Mesendoderm (in vitro differentiated cells): Measurements from ENCODE around the gene CD9.
"Not testable (repeated sequence)": the region's sequence is repeated elsewhere in the genome, so short reads cannot be mapped to it uniquely, and the experiment has no call there.

Experiments used
- DNase-seq: peaks from one replicate; pipeline ENCODE4 v3.0.0; 2013
- H2AK5ac ChIP-seq: 2 replicates; pipeline ENCODE4 v1.6.1; 2013; ENCODE audit warnings: low read length, inconsistent platforms
- H2BK120ac ChIP-seq: 2 replicates; pipeline ENCODE4 v1.6.1; 2013; ENCODE audit warnings: low read depth, mild to moderate bottlenecking, low read length, moderate library complexity, mixed read lengths
- H2BK15ac ChIP-seq: replicated peaks from 2 replicates; pipeline ENCODE4 v1.6.1; 2013; ENCODE audit warnings: low read depth, mild to moderate bottlenecking, moderate library complexity
- H2BK5ac ChIP-seq: 2 replicates; pipeline ENCODE4 v1.6.1; 2013; ENCODE audit warnings: low read length, inconsistent platforms
- H3K18ac ChIP-seq: 2 replicates; pipeline ENCODE4 v1.6.1; 2013; ENCODE audit warnings: mild to moderate bottlenecking, low read length, mixed read lengths
- H3K23ac ChIP-seq: one replicate; pipeline ENCODE4 v1.6.1; 2013; ENCODE audit warnings: low read length
- H3K27ac ChIP-seq: 2 replicates; pipeline ENCODE4 v1.5.1; 2013; ENCODE audit warnings: low read depth, mild to moderate bottlenecking, inconsistent platforms, low read length, moderate library complexity
- H3K27me3 ChIP-seq: 2 replicates; pipeline ENCODE4 v1.6.1; 2013; ENCODE audit warnings: low read length, control low read depth, mild to moderate bottlenecking, inconsistent platforms; ENCODE audit not compliant: insufficient read depth, poor library complexity
- H3K36me3 ChIP-seq: 2 replicates; pipeline ENCODE4 v1.6.1; 2013; ENCODE audit warnings: low read length, inconsistent platforms; ENCODE audit not compliant: control insufficient read depth, insufficient read depth
- H3K4ac ChIP-seq: one replicate; pipeline ENCODE4 v1.6.1; 2013; ENCODE audit warnings: low read depth, mild to moderate bottlenecking, low read length, moderate library complexity
- H3K4me1 ChIP-seq: 2 replicates; pipeline ENCODE4 v1.6.1; 2013; ENCODE audit warnings: low read depth, low read length, inconsistent platforms; ENCODE audit not compliant: control insufficient read depth
- H3K4me2 ChIP-seq: 2 replicates; pipeline ENCODE4 v1.6.1; 2013; ENCODE audit warnings: low read length
- H3K4me3 ChIP-seq: 2 replicates; pipeline ENCODE4 v1.5.1; 2013; ENCODE audit warnings: mild to moderate bottlenecking, low read length
- H3K56ac ChIP-seq: one replicate; pipeline ENCODE4 v1.6.1; 2013; ENCODE audit warnings: low read length
- H3K79me1 ChIP-seq: 2 replicates; pipeline ENCODE4 v1.6.1; 2013; ENCODE audit warnings: low read length, inconsistent platforms
- H3K79me2 ChIP-seq: 2 replicates; pipeline ENCODE4 v1.6.1; 2013; ENCODE audit warnings: mild to moderate bottlenecking, low read length; ENCODE audit not compliant: control insufficient read depth, insufficient read depth
- H3K9ac ChIP-seq: 2 replicates; pipeline ENCODE4 v1.6.1; 2013; ENCODE audit warnings: low read length, inconsistent platforms
- H4K5ac ChIP-seq: one replicate; pipeline ENCODE4 v1.6.1; 2013; ENCODE audit warnings: low read length
- H4K8ac ChIP-seq: one replicate; pipeline ENCODE4 v1.6.1; 2013; ENCODE audit warnings: low read depth, mild to moderate bottlenecking, control low read depth, low read length, moderate library complexity
- WGBS: extraction: QIAGEN DNeasy Blood & Tissue Kit; methylation state at CpG from one replicate; pipeline ENCODE4 v1.1.7; 2013; ENCODE audit warnings: low lambda C conversion rate, missing lambda C conversion rate; ENCODE audit not compliant: insufficient coverage; ENCODE audit errors: extremely low coverage; 5-methylcytosine and 5-hydroxymethylcytosine counted together

CD9 gene

GRCh38 chr12:6159166-6160011 is 40.8 kb upstream of the CD9 start:
- H3K4me2 ChIP-seq, H3K79me1 ChIP-seq, H2BK5ac ChIP-seq, H2BK120ac ChIP-seq, H2BK15ac ChIP-seq, H3K4me1 ChIP-seq, H3K56ac ChIP-seq, H3K23ac ChIP-seq, H3K9ac ChIP-seq, H3K4ac ChIP-seq, H2AK5ac ChIP-seq, H3K27ac ChIP-seq, H4K8ac ChIP-seq, H3K18ac ChIP-seq, H3K27me3 ChIP-seq, H3K4me3 ChIP-seq, DNase-seq, H4K5ac ChIP-seq, H3K36me3 ChIP-seq, H3K79me2 ChIP-seq: not testable (repeated sequence)
- WGBS, result no CpG with 5 or more reads among the region's 50 CpGs

GRCh38 chr12:6160049-6160649 is 40.1 kb upstream of the CD9 start:
- WGBS, result no CpG with 5 or more reads among the region's 19 CpGs
- not testable (repeated sequence) for H3K4me2 ChIP-seq, H3K79me1 ChIP-seq

GRCh38 chr12:6161124-6161882 is 38.9 kb upstream of the CD9 start:
- Histone ChIP-seq H3K4ac (no peak overlapping the region), H2BK5ac (no peak overlapping the region), H4K8ac (no peak overlapping the region), H2BK15ac (no peak overlapping the region), H3K23ac (no peak overlapping the region), H3K56ac (no peak overlapping the region), H3K9ac (no peak overlapping the region), H3K36me3 (no peaks in the 10 kb centered on the region), H2AK5ac (no peak overlapping the region), H4K5ac (no peak overlapping the region), H3K27me3 (no peaks in the 10 kb centered on the region), H3K27ac (no peak overlapping the region), H3K79me1 (no peaks in the 10 kb centered on the region), H3K4me1 (no peaks in the 10 kb centered on the region), H3K4me2 (no peak overlapping the region), H2BK120ac (no peak overlapping the region), H3K18ac (no peak overlapping the region), H3K4me3 (no peak overlapping the region), H3K79me2 (no peaks in the 10 kb centered on the region)
- DNase-seq, result no peak
- WGBS, result no CpG with 5 or more reads among the region's 16 CpGs

More at GRCh38 chr12:6160049-6160649, 40.1 kb upstream of the CD9 start:
- H2BK5ac ChIP-seq, H3K36me3 ChIP-seq, H2BK120ac ChIP-seq, H3K79me2 ChIP-seq, H4K5ac ChIP-seq, H3K4me1 ChIP-seq, H3K4ac ChIP-seq, H3K27ac ChIP-seq, H4K8ac ChIP-seq, H2BK15ac ChIP-seq, H3K23ac ChIP-seq, H3K56ac ChIP-seq, H3K27me3 ChIP-seq, H3K9ac ChIP-seq, H3K4me3 ChIP-seq, H2AK5ac ChIP-seq, H3K18ac ChIP-seq, DNase-seq: not testable (repeated sequence)

GRCh38 chr12:6163416-6164060 is 36.7 kb upstream of the CD9 start:
- H4K5ac ChIP-seq, result no peak overlapping the region
- H2BK120ac ChIP-seq, result no peak overlapping the region
- no peaks in the 10 kb centered on the region for H3K27me3 ChIP-seq
- peak overlapping the region; percentile 2 for H3K56ac ChIP-seq
- H3K36me3 ChIP-seq, result no peaks in the 10 kb centered on the region
- H3K79me2 ChIP-seq, result no peaks in the 10 kb centered on the region
- no peak overlapping the region for H2BK15ac ChIP-seq
- H3K23ac ChIP-seq, result no peak overlapping the region
- no peaks in the 10 kb centered on the region for H3K79me1 ChIP-seq
- H3K9ac ChIP-seq, result no peak overlapping the region
- WGBS, result no CpG with 5 or more reads among the region's 8 CpGs
- H2BK5ac ChIP-seq, result no peak overlapping the region
- H3K27ac ChIP-seq, result no peak overlapping the region
- no peak overlapping the region for H2AK5ac ChIP-seq
- H3K4me1 ChIP-seq, result no peaks in the 10 kb centered on the region
- H3K4me2 ChIP-seq, result no peak overlapping the region
- no peak overlapping the region for H3K4me3 ChIP-seq
- H4K8ac ChIP-seq, result no peak overlapping the region
- H3K18ac ChIP-seq, result no peak overlapping the region
- no peak for DNase-seq
- H3K4ac ChIP-seq, result no peak overlapping the region

GRCh38 chr12:6165395-6165794 is 34.8 kb upstream of the CD9 start:
- Histone ChIP-seq H3K79me2 (no peaks in the 10 kb centered on the region), H2AK5ac (no peak overlapping the region), H3K23ac (no peak overlapping the region), H3K56ac (no peak overlapping the region), H3K36me3 (no peaks in the 10 kb centered on the region), H4K8ac (no peak overlapping the region), H2BK120ac (no peak overlapping the region), H3K4ac (no peak overlapping the region), H2BK5ac (no peak overlapping the region), H3K79me1 (no peaks in the 10 kb centered on the region), H4K5ac (no peak overlapping the region), H3K4me2 (no peak overlapping the region), H3K27me3 (no peaks in the 10 kb centered on the region), H3K27ac (no peak overlapping the region), H3K18ac (no peak overlapping the region), H3K4me1 (no peaks in the 10 kb centered on the region), H2BK15ac (no peak overlapping the region), H3K4me3 (no peak overlapping the region), H3K9ac (no peak overlapping the region)
- DNase-seq, result no peak
- no CpG with 5 or more reads among the region's 2 CpGs for WGBS
